ENCODE data around the gene IGSF10.

IGSF10 gene

GRCh38 chr3:151483961-151484520, 23.2 kb upstream of the IGSF10 start:
- Histone ChIP-seq H3K9me3 (ENCODE audit: control insufficient read depth in 1 of 2, low read length in 2 of 2) (no peaks in the 10 kb centered on the region), H3K27ac (ENCODE audit: low read depth, low read length) (no peak overlapping the region), H3K27me3 (ENCODE audit: control insufficient read depth in 1 of 2, insufficient read depth in 2 of 2, low read length in 2 of 2) (no peaks in the 10 kb centered on the region), H3K4me3 (ENCODE audit: low read depth in 1 of 2, low read length in 2 of 2) (no peak overlapping the region), H3K36me3 (ENCODE audit: control insufficient read depth in 1 of 2, insufficient read depth in 2 of 2, low read length in 2 of 2) (no peaks in the 10 kb centered on the region), H3K9ac (ENCODE audit: low read depth in 1 of 2, low read length in 2 of 2) (no peak overlapping the region), H3K4me1 (ENCODE audit: control insufficient read depth in 1 of 2, insufficient read depth in 2 of 2, low read length in 2 of 2) (no peaks in the 10 kb centered on the region)

- no peaks in the 10 kb centered on the region for H3K9me3 ChIP-seq (ENCODE audit: control insufficient read depth in 1 of 2, low read length in 2 of 2)
- H3K4me3 ChIP-seq (ENCODE audit: low read depth in 1 of 2, low read length in 2 of 2): no peak overlapping the region
- no peaks in the 10 kb centered on the region for H3K27me3 ChIP-seq (ENCODE audit: control insufficient read depth in 1 of 2, insufficient read depth in 2 of 2, low read length in 2 of 2)
- H3K9ac ChIP-seq (ENCODE audit: low read depth in 1 of 2, low read length in 2 of 2): no peak overlapping the region
- H3K27ac ChIP-seq (ENCODE audit: low read depth, low read length): no peak overlapping the region
- H3K4me1 ChIP-seq (ENCODE audit: control insufficient read depth in 1 of 2, insufficient read depth in 2 of 2, low read length in 2 of 2): no peaks in the 10 kb centered on the region
- H3K36me3 ChIP-seq (ENCODE audit: control insufficient read depth in 1 of 2, insufficient read depth in 2 of 2, low read length in 2 of 2): no peaks in the 10 kb centered on the region
Observed at GRCh38 chr3:151483488-151483887, 22.6 kb upstream of the IGSF10 start.

GRCh38 chr3:151480492-151480891, 19.6 kb upstream of the IGSF10 start:
- H3K9me3 ChIP-seq (ENCODE audit: control insufficient read depth in 1 of 2, low read length in 2 of 2): no peaks in the 10 kb centered on the region
- peaks cover 3 to 6% of the 10 kb centered on the region in 2 donors for H3K4me1 ChIP-seq (ENCODE audit: control insufficient read depth in 1 of 2, insufficient read depth in 2 of 2, low read length in 2 of 2)
- no peak overlapping the region for H3K4me3 ChIP-seq (ENCODE audit: low read depth in 1 of 2, low read length in 2 of 2)
- H3K9ac ChIP-seq (ENCODE audit: low read depth in 1 of 2, low read length in 2 of 2): no peak overlapping the region
- H3K27ac ChIP-seq (ENCODE audit: low read depth, low read length): no peak overlapping the region
- no peaks in the 10 kb centered on the region for H3K36me3 ChIP-seq (ENCODE audit: control insufficient read depth in 1 of 2, insufficient read depth in 2 of 2, low read length in 2 of 2)
- H3K27me3 ChIP-seq (ENCODE audit: control insufficient read depth in 1 of 2, insufficient read depth in 2 of 2, low read length in 2 of 2): no peaks in the 10 kb centered on the region

- Histone ChIP-seq H3K9me3 (ENCODE audit: control insufficient read depth in 1 of 2, low read length in 2 of 2) (no peaks in the 10 kb centered on the region), H3K27ac (ENCODE audit: low read depth, low read length) (no peak overlapping the region), H3K9ac (ENCODE audit: low read depth in 1 of 2, low read length in 2 of 2) (no peak overlapping the region), H3K36me3 (ENCODE audit: control insufficient read depth in 1 of 2, insufficient read depth in 2 of 2, low read length in 2 of 2) (no peaks in the 10 kb centered on the region), H3K27me3 (ENCODE audit: control insufficient read depth in 1 of 2, insufficient read depth in 2 of 2, low read length in 2 of 2) (no peaks in the 10 kb centered on the region), H3K4me3 (ENCODE audit: low read depth in 1 of 2, low read length in 2 of 2) (no peak overlapping the region), H3K4me1 (ENCODE audit: control insufficient read depth in 1 of 2, insufficient read depth in 2 of 2, low read length in 2 of 2) (peaks cover 3 to 6% of the 10 kb centered on the region in 2 donors)
Observed at GRCh38 chr3:151479452-151479851, 18.6 kb upstream of the IGSF10 start.

GRCh38 chr3:151478335-151478697, 17.5 kb upstream of the IGSF10 start:
- Histone ChIP-seq H3K9ac (ENCODE audit: low read depth in 1 of 2, low read length in 2 of 2) (no peak overlapping the region), H3K36me3 (ENCODE audit: control insufficient read depth in 1 of 2, insufficient read depth in 2 of 2, low read length in 2 of 2) (no peaks in the 10 kb centered on the region), H3K4me1 (ENCODE audit: control insufficient read depth in 1 of 2, insufficient read depth in 2 of 2, low read length in 2 of 2) (peaks cover 3 to 6% of the 10 kb centered on the region in 2 donors), H3K4me3 (ENCODE audit: low read depth in 1 of 2, low read length in 2 of 2) (no peak overlapping the region), H3K27ac (ENCODE audit: low read depth, low read length) (no peak overlapping the region), H3K27me3 (ENCODE audit: control insufficient read depth in 1 of 2, insufficient read depth in 2 of 2, low read length in 2 of 2) (no peaks in the 10 kb centered on the region), H3K9me3 (ENCODE audit: control insufficient read depth in 1 of 2, low read length in 2 of 2) (no peaks in the 10 kb centered on the region)

- Histone ChIP-seq H3K27me3 (ENCODE audit: control insufficient read depth in 1 of 2, insufficient read depth in 2 of 2, low read length in 2 of 2) (no peaks in the 10 kb centered on the region), H3K4me3 (ENCODE audit: low read depth in 1 of 2, low read length in 2 of 2) (no peak overlapping the region), H3K9me3 (ENCODE audit: control insufficient read depth in 1 of 2, low read length in 2 of 2) (no peaks in the 10 kb centered on the region), H3K9ac (ENCODE audit: low read depth in 1 of 2, low read length in 2 of 2) (no peak overlapping the region), H3K36me3 (ENCODE audit: control insufficient read depth in 1 of 2, insufficient read depth in 2 of 2, low read length in 2 of 2) (no peaks in the 10 kb centered on the region), H3K27ac (ENCODE audit: low read depth, low read length) (no peak overlapping the region), H3K4me1 (ENCODE audit: control insufficient read depth in 1 of 2, insufficient read depth in 2 of 2, low read length in 2 of 2) (peaks cover 3 to 6% of the 10 kb centered on the region in 2 donors)
Observed at GRCh38 chr3:151477591-151478334, 16.9 kb upstream of the IGSF10 start.

GRCh38 chr3:151476344-151477018, 15.6 kb upstream of the IGSF10 start:
- Histone ChIP-seq H3K4me1 (ENCODE audit: control insufficient read depth in 1 of 2, insufficient read depth in 2 of 2, low read length in 2 of 2) (peaks cover 3 to 6% of the 10 kb centered on the region in 2 donors), H3K36me3 (ENCODE audit: control insufficient read depth in 1 of 2, insufficient read depth in 2 of 2, low read length in 2 of 2) (no peaks in the 10 kb centered on the region), H3K9ac (ENCODE audit: low read depth in 1 of 2, low read length in 2 of 2) (no peak overlapping the region), H3K27me3 (ENCODE audit: control insufficient read depth in 1 of 2, insufficient read depth in 2 of 2, low read length in 2 of 2) (no peaks in the 10 kb centered on the region), H3K9me3 (ENCODE audit: control insufficient read depth in 1 of 2, low read length in 2 of 2) (no peaks in the 10 kb centered on the region), H3K27ac (ENCODE audit: low read depth, low read length) (no peak overlapping the region), H3K4me3 (ENCODE audit: low read depth in 1 of 2, low read length in 2 of 2) (no peak overlapping the region)

- Histone ChIP-seq H3K4me1 (ENCODE audit: control insufficient read depth in 1 of 2, insufficient read depth in 2 of 2, low read length in 2 of 2) (no peaks in the 10 kb centered on the region), H3K36me3 (ENCODE audit: control insufficient read depth in 1 of 2, insufficient read depth in 2 of 2, low read length in 2 of 2) (no peaks in the 10 kb centered on the region), H3K9me3 (ENCODE audit: control insufficient read depth in 1 of 2, low read length in 2 of 2) (no peaks in the 10 kb centered on the region), H3K9ac (ENCODE audit: low read depth in 1 of 2, low read length in 2 of 2) (no peak overlapping the region), H3K27me3 (ENCODE audit: control insufficient read depth in 1 of 2, insufficient read depth in 2 of 2, low read length in 2 of 2) (no peaks in the 10 kb centered on the region), H3K4me3 (ENCODE audit: low read depth in 1 of 2, low read length in 2 of 2) (no peak overlapping the region), H3K27ac (ENCODE audit: low read depth, low read length) (no peak overlapping the region)
Observed at GRCh38 chr3:151468284-151468917, 7.5 kb upstream of the IGSF10 start.

- H3K36me3 ChIP-seq (ENCODE audit: control insufficient read depth in 1 of 2, insufficient read depth in 2 of 2, low read length in 2 of 2): no peaks in the 10 kb centered on the region
- no peak overlapping the region for H3K9ac ChIP-seq (ENCODE audit: low read depth in 1 of 2, low read length in 2 of 2)
- no peaks in the 10 kb centered on the region for H3K4me1 ChIP-seq (ENCODE audit: control insufficient read depth in 1 of 2, insufficient read depth in 2 of 2, low read length in 2 of 2)
- no peak overlapping the region for H3K27ac ChIP-seq (ENCODE audit: low read depth, low read length)
- no peaks in the 10 kb centered on the region for H3K27me3 ChIP-seq (ENCODE audit: control insufficient read depth in 1 of 2, insufficient read depth in 2 of 2, low read length in 2 of 2)
- no peaks in the 10 kb centered on the region for H3K9me3 ChIP-seq (ENCODE audit: control insufficient read depth in 1 of 2, low read length in 2 of 2)
- H3K4me3 ChIP-seq (ENCODE audit: low read depth in 1 of 2, low read length in 2 of 2): no peak overlapping the region
Observed at GRCh38 chr3:151467069-151467468, 6.2 kb upstream of the IGSF10 start.

- peaks cover 0 to 4% of the 10 kb centered on the region in 2 donors for H3K4me1 ChIP-seq (ENCODE audit: control insufficient read depth in 1 of 2, insufficient read depth in 2 of 2, low read length in 2 of 2)
- H3K27ac ChIP-seq (ENCODE audit: low read depth, low read length): no peak overlapping the region
- H3K9me3 ChIP-seq (ENCODE audit: control insufficient read depth in 1 of 2, low read length in 2 of 2): no peaks in the 10 kb centered on the region
- H3K36me3 ChIP-seq (ENCODE audit: control insufficient read depth in 1 of 2, insufficient read depth in 2 of 2, low read length in 2 of 2): no peaks in the 10 kb centered on the region
- H3K4me3 ChIP-seq (ENCODE audit: low read depth in 1 of 2, low read length in 2 of 2): no peak overlapping the region
- no peak overlapping the region for H3K9ac ChIP-seq (ENCODE audit: low read depth in 1 of 2, low read length in 2 of 2)
- peaks cover 0 to 6% of the 10 kb centered on the region in 2 donors for H3K27me3 ChIP-seq (ENCODE audit: control insufficient read depth in 1 of 2, insufficient read depth in 2 of 2, low read length in 2 of 2)
Observed at GRCh38 chr3:151462991-151463390, 2.1 kb upstream of the IGSF10 start.

All from duodenal mucosa (tissue), 2 donors.